ENCODE data around the gene PBX1. TPM values are rescaled to one million over a fixed set of nuclear protein-coding genes. Genes with fewer than 3 reads are reported as not detected.

PBX1 gene
- total RNA-seq, 1 experiment from 2014 or later = 102 TPM

DNA sequence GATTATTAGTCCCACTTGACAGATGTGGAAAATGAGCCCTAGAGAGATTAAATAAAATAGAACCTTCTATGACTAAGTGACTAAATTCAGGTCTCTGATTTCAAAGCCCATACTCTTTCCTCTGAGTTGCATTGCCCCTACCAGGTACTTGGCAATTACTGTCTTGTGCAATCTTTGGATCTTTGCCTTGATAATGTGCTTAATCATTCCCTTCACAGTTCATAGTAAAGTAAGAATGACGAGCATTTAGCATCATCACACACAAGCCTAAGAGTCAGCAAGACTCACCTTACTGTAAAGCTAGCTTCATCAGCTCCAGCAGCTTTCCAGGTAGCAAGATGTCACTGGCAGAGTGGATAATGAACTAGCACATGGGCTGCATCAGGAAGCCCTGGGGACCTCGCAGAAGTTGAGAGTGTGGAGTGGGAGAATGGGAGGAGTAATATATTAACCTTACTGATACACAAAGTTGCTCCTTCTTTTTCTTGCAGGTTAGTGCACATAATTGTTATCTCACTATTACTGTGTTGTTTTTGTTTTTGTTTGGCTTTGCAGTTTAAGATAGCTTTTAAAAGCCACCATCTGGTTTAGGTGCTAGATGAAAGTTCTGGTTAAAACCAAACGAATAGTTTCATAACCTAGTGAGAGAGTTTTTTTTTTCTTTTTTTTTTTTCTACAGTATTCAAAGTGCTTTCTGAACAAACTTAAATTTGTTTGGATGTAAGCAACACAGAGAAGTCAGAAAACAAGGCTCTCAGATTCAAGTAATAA, 71.8 kb downstream of the PBX1 start:
- Mint-ChIP-seq H3K27me3 (ENCODE audit: low read depth) (no peaks in the 10 kb centered on the region), H3K9me3 (no peaks in the 10 kb centered on the region), H3K4me1 (peaks cover 58% of the 10 kb centered on the region), H3K36me3 (peaks cover 7% of the 10 kb centered on the region; the same call in 1 of the 2 replicates), H3K27ac (peak overlapping the region; percentile 57; the same call in 1 of the 2 replicates), H3K4me3 (no peak overlapping the region)
- 0 out of 2 replicates have a peak, but pooled peaks have one; percentile 10 for ATAC-seq
- no peak for TF ChIP-seq NFYB (CRISPR knock-in tag; conservative IDR thresholded peaks at IDR 0.05; ENCODE audit: low read depth)
- DNase-seq (ENCODE audit: low spot score) = no peak
- ChIA-PET POLR2A (no interaction called here), CTCF (interaction anchor here (0.7 to 1.2 kb wide), 4 partner anchors 9 to 310 kb away, joined by 3 to 4 read pairs (median 4); no protein-coding TSS in a partner anchor)

DNA sequence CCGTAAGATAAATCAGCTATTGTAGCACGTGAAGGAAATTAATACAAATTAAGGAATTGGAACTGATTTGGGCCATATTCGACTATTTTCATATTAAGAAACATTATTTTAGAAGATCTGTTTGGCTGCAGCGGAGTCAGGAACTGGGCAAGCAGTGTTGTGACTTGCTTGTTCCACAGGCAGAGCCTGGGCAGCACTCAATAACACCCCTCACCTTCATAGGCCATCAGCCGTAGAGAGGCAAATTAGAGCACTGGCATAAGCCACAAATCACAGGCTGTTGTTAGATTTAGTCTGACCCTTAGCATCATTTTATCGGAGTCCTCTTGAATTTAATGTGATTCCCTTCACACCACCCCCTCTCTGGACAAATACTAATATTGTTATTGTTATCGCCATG, 72.8 kb downstream of the PBX1 start:
- peaks cover 61% of the 10 kb centered on the region for H3K4me1 Mint-ChIP-seq

More for the DNA sequence above, 72.8 kb downstream of the PBX1 start:
- DNase-seq (ENCODE audit: low spot score) (no peak), ATAC-seq (peak; percentile 22; the same call in 1 of the 2 replicates)
- ChIA-PET POLR2A (no interaction called here), CTCF (interaction anchor here (1.0 to 1.2 kb wide), 2 partner anchors 42 to 311 kb away, joined by 4 read pairs; no protein-coding TSS in a partner anchor)
- Mint-ChIP-seq H3K36me3 (peaks cover 4% of the 10 kb centered on the region; the same call in 1 of the 2 replicates), H3K27me3 (ENCODE audit: low read depth) (no peaks in the 10 kb centered on the region), H3K4me3 (no peak overlapping the region), H3K27ac (0 out of 2 replicates have a peak overlapping the region, but pooled peaks have one; percentile 39), H3K9me3 (no peaks in the 10 kb centered on the region)
- TF ChIP-seq, protein P1, sequence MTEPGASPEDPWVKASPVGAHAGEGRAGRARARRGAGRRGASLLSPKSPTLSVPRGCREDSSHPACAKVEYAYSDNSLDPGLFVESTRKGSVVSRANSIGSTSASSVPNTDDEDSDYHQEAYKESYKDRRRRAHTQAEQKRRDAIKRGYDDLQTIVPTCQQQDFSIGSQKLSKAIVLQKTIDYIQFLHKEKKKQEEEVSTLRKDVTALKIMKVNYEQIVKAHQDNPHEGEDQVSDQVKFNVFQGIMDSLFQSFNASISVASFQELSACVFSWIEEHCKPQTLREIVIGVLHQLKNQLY (CRISPR knock-in tag; IDR thresholded peaks at IDR 0.05) = no peak
- no peak for TF ChIP-seq PRDM15 (CRISPR knock-in tag; IDR thresholded peaks at IDR 0.05)
- TF ChIP-seq ZNF219 (CRISPR knock-in tag; IDR thresholded peaks at IDR 0.05; ENCODE audit: borderline replicate concordance) = no peak
- TF ChIP-seq ETV6 (CRISPR knock-in tag; IDR thresholded peaks at IDR 0.05) = no peak
- no peak for TF ChIP-seq ZNF425 (CRISPR knock-in tag; conservative IDR thresholded peaks at IDR 0.05)
- TF ChIP-seq, protein P2, sequence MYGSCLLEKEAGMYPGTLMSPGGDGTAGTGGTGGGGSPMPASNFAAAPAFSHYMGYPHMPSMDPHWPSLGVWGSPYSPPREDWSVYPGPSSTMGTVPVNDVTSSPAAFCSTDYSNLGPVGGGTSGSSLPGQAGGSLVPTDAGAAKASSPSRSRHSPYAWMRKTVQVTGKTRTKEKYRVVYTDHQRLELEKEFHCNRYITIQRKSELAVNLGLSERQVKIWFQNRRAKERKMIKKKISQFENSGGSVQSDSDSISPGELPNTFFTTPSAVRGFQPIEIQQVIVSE (CRISPR knock-in tag; IDR thresholded peaks at IDR 0.05; ENCODE audit: borderline replicate concordance) = no peak
- no peak for TF ChIP-seq NFATC4 (CRISPR knock-in tag; IDR thresholded peaks at IDR 0.05)
- TF ChIP-seq ZNF263 (CRISPR knock-in tag; IDR thresholded peaks at IDR 0.05; ENCODE audit: low read depth) = no peak
- TF ChIP-seq, protein P3, sequence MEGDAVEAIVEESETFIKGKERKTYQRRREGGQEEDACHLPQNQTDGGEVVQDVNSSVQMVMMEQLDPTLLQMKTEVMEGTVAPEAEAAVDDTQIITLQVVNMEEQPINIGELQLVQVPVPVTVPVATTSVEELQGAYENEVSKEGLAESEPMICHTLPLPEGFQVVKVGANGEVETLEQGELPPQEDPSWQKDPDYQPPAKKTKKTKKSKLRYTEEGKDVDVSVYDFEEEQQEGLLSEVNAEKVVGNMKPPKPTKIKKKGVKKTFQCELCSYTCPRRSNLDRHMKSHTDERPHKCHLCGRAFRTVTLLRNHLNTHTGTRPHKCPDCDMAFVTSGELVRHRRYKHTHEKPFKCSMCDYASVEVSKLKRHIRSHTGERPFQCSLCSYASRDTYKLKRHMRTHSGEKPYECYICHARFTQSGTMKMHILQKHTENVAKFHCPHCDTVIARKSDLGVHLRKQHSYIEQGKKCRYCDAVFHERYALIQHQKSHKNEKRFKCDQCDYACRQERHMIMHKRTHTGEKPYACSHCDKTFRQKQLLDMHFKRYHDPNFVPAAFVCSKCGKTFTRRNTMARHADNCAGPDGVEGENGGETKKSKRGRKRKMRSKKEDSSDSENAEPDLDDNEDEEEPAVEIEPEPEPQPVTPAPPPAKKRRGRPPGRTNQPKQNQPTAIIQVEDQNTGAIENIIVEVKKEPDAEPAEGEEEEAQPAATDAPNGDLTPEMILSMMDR (IDR thresholded peaks at IDR 0.05) = no peak
- TF ChIP-seq, protein P4, sequence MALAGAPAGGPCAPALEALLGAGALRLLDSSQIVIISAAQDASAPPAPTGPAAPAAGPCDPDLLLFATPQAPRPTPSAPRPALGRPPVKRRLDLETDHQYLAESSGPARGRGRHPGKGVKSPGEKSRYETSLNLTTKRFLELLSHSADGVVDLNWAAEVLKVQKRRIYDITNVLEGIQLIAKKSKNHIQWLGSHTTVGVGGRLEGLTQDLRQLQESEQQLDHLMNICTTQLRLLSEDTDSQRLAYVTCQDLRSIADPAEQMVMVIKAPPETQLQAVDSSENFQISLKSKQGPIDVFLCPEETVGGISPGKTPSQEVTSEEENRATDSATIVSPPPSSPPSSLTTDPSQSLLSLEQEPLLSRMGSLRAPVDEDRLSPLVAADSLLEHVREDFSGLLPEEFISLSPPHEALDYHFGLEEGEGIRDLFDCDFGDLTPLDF (CRISPR knock-in tag; IDR thresholded peaks at IDR 0.05) = no peak
- TF ChIP-seq ATF1 (CRISPR knock-in tag; IDR thresholded peaks at IDR 0.05) = no peak
- TF ChIP-seq, protein P5, sequence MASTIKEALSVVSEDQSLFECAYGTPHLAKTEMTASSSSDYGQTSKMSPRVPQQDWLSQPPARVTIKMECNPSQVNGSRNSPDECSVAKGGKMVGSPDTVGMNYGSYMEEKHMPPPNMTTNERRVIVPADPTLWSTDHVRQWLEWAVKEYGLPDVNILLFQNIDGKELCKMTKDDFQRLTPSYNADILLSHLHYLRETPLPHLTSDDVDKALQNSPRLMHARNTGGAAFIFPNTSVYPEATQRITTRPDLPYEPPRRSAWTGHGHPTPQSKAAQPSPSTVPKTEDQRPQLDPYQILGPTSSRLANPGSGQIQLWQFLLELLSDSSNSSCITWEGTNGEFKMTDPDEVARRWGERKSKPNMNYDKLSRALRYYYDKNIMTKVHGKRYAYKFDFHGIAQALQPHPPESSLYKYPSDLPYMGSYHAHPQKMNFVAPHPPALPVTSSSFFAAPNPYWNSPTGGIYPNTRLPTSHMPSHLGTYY (CRISPR knock-in tag; IDR thresholded peaks at IDR 0.05) = no peak
- TF ChIP-seq FOXP4 (CRISPR knock-in tag; IDR thresholded peaks at IDR 0.05) = no peak
- TF ChIP-seq RORB (CRISPR knock-in tag; IDR thresholded peaks at IDR 0.05) = no peak
- no peak for TF ChIP-seq NFE2L1 (CRISPR knock-in tag; IDR thresholded peaks at IDR 0.05)
- TF ChIP-seq, protein P6, sequence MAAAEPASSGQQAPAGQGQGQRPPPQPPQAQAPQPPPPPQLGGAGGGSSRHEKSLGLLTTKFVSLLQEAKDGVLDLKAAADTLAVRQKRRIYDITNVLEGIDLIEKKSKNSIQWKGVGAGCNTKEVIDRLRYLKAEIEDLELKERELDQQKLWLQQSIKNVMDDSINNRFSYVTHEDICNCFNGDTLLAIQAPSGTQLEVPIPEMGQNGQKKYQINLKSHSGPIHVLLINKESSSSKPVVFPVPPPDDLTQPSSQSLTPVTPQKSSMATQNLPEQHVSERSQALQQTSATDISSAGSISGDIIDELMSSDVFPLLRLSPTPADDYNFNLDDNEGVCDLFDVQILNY (CRISPR knock-in tag; IDR thresholded peaks at IDR 0.05) = no peak
- TF ChIP-seq GABPB1 (CRISPR knock-in tag; IDR thresholded peaks at IDR 0.05) = no peak
